Testis (tissue), 3 donors: ENCODE results near the gene NR1H3. TPM values are rescaled to one million over a fixed set of nuclear protein-coding genes. Genes with fewer than 3 reads are reported as not detected.
A peak's percentile ranks its signal among the peaks of the same experiment; 100 is the strongest.

Source experiments
- DNase-seq: peaks from one replicate; pipeline ENCODE4 v3.0.0-alpha.2; 2019
- H3K27ac ChIP-seq, 2 donors: fragments of 200-600 bp; sonication (generic); one replicate each; pipeline ENCODE4 v1.5.1; 2019
- H3K27me3 ChIP-seq: fragments of 200-600 bp; sonication (generic); one replicate; pipeline ENCODE4 v1.5.1; 2019
- H3K36me3 ChIP-seq: fragments of 200-600 bp; sonication (generic); one replicate; pipeline ENCODE4 v1.5.1; 2017; ENCODE audit warnings: low read depth; ENCODE audit errors: missing control alignments
- H3K4me1 ChIP-seq: fragments of 200-600 bp; sonication (generic); one replicate; pipeline ENCODE4 v1.5.1; 2019
- H3K4me3 ChIP-seq, 2 donors: fragments of 200-600 bp; sonication (generic); one replicate each; pipeline ENCODE4 v1.5.1; 2017 to 2019
- H3K9me3 ChIP-seq: fragments of 200-600 bp; sonication (generic); one replicate; pipeline ENCODE4 v1.5.1; 2017
- POLR2A ChIP-seq: fragments of 450-650 bp; IDR thresholded peaks from one replicate; pipeline ENCODE4 v1.6.1; 2017; ENCODE audit warnings: antibody characterized with exemption, mild to moderate bottlenecking, moderate library complexity
- WGBS, 2 donors: methylation state at CpG; one replicate each; pipeline ENCODE4 v1.1.5; 2018; 5-methylcytosine and 5-hydroxymethylcytosine counted together
- intact Hi-C: fragments of 100-400 bp; cut with DNase I; formaldehyde crosslinking; loops from one replicate; pipeline ENCODE4 v1.15.1; 2023; ENCODE audit warnings: low total_unique reads
- polyA plus RNA-seq: library from polyadenylated mRNA; stranded (reverse); fragments of 350-450 nt; fragmentation: Illumina TruSeq; extraction: RNeasy Lipid Tissue Mini Kit (QIAGEN cat#74804); gene quantifications from one replicate; pipeline ENCODE4 v1.2.3, GENCODE V29; 2014; ENCODE audit warnings: low read depth, low replicate concordance; ENCODE audit not compliant: insufficient read depth
- total RNA-seq, 2 donors: library from RNA; depleted of rRNA; stranded (reverse); fragments of >200 nt; gene quantifications; one replicate each; pipeline ENCODE4 v1.2.3, GENCODE V29; 2016
- TF ChIP-seq, protein P1 (sequence below), 3 experiments: fragments of 450-650 bp in 2 of 3; fragments of 200-600 bp in 1 of 3; sonication (generic) in 1 of 3; IDR thresholded peaks; one replicate each; pipeline ENCODE4 v1.5.1; 2016 to 2019; ENCODE audit warnings: antibody characterized with exemption in 3 of 3, mild to moderate bottlenecking in 2 of 3, moderate library complexity in 1 of 3

The NR1H3 gene
- total and polyA plus RNA-seq, 3 donors from 2014 or later, result 29.4 to 83.4 (median 38.2) TPM

DNA sequence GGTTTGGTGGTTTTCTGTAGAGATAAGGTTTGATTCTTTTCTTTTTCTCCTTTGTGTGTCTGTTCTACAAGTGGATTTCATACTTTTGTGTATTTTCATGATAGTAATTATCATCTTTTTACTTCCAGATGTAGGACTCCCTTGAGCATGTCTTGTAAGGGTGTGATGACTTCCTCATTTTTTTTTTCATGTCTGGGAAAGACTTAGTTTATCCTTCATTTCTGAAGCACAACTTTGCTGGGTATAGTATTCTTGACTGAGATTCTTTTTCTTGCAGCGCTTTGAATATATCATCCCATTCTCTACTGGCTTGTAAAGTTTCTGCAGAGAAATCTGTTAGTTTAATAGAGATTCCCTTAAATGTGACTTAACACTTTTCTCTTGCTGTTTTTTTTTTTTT lies 45.1 kb downstream of the NR1H3 start:
- TF ChIP-seq, protein P1, sequence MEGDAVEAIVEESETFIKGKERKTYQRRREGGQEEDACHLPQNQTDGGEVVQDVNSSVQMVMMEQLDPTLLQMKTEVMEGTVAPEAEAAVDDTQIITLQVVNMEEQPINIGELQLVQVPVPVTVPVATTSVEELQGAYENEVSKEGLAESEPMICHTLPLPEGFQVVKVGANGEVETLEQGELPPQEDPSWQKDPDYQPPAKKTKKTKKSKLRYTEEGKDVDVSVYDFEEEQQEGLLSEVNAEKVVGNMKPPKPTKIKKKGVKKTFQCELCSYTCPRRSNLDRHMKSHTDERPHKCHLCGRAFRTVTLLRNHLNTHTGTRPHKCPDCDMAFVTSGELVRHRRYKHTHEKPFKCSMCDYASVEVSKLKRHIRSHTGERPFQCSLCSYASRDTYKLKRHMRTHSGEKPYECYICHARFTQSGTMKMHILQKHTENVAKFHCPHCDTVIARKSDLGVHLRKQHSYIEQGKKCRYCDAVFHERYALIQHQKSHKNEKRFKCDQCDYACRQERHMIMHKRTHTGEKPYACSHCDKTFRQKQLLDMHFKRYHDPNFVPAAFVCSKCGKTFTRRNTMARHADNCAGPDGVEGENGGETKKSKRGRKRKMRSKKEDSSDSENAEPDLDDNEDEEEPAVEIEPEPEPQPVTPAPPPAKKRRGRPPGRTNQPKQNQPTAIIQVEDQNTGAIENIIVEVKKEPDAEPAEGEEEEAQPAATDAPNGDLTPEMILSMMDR (IDR thresholded peaks at IDR 0.05), result no peak
- TF ChIP-seq POLR2A, result no peak
- Histone ChIP-seq H3K36me3 (no peaks in the 10 kb centered on the region), H3K4me1 (no peaks in the 10 kb centered on the region), H3K4me3 (no peak overlapping the region), H3K27me3 (no peaks in the 10 kb centered on the region), H3K27ac (no peak overlapping the region), H3K9me3 (no peaks in the 10 kb centered on the region)
- DNase-seq, result no peak
- intact Hi-C loops, result no loop called here
- 100% methylated on average over 1 of the region's 1 CpG for WGBS, 2 donors

DNA sequence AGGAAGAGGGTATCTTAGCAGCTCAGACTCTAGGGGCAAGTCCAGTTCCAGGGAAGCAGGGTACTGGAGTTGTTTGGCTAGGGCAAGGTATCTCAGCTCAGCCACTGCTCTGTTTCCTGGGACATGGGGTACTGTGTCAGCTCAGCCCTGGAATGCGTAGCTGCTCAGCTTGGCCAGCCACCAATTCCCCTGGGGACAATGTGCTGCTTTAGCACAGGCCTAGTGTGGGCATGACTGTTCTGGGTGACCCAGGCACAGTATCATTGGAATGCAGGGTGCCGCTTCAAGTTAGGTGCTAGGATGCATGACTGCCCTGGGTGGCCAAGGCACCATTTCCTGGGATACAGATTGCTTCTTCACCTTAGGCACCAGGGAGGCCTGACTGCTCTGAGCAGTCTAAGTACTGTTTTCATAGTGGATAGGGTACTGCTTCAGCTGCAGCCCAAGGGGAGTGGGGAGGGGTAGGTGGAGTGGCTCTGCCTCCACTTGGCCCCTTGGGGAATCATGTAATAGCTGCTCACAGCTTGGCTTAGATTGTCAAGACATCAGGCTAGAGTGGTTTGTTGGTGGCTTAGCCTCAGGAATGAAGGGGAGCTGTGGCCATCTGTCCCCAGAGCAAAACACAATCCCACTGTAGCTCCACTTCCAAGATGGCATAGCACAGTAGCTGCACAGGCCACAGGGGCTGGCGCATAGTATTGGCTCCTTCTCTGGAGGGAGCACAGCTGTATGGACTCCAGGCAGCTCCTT lies 48.1 kb downstream of the NR1H3 start:
- TF ChIP-seq POLR2A, result no peak
- TF ChIP-seq, protein P1 (IDR thresholded peaks at IDR 0.05), result no peak
- H3K27me3 ChIP-seq, result no peaks in the 10 kb centered on the region
- H3K36me3 ChIP-seq, result no peaks in the 10 kb centered on the region
- no peaks in the 10 kb centered on the region for H3K4me1 ChIP-seq
- H3K9me3 ChIP-seq, result no peaks in the 10 kb centered on the region
- peak; percentile 14 for DNase-seq
- no peak overlapping the region for H3K27ac ChIP-seq
- intact Hi-C loops, result no loop called here
- no peak overlapping the region for H3K4me3 ChIP-seq
- WGBS, 2 donors, result 77 to 100% methylated on average over 1 to 3 of the region's 3 CpGs

DNA sequence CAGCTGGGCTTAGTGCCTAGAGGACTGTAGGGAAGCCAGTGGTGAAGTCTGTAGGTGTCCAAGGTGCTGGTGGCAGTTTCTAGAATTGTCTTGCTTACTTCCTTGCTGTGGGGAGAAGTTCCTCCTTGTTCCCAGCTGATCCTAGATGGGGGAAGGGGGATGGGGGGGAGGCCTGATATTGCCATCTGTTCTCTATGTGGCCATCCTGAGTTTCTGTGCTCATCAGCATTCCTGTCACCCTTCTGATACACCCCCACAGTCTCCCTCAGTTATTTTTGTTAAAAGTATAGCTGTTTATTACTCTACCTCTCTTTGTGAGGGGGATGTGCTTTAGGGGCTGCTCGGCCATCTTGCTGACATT lies 48.7 kb downstream of the NR1H3 start:
- Histone ChIP-seq H3K27ac (no peak overlapping the region), H3K4me3 (no peak overlapping the region), H3K9me3 (no peaks in the 10 kb centered on the region), H3K4me1 (no peaks in the 10 kb centered on the region), H3K27me3 (no peaks in the 10 kb centered on the region), H3K36me3 (no peaks in the 10 kb centered on the region)
- DNase-seq, result no peak
- no peak for TF ChIP-seq POLR2A
- TF ChIP-seq, protein P1 (IDR thresholded peaks at IDR 0.05), result no peak
- WGBS, 2 donors, result 93 to 100% methylated on average over 1 of the region's 1 CpG
- intact Hi-C loops, result no loop called here

DNA sequence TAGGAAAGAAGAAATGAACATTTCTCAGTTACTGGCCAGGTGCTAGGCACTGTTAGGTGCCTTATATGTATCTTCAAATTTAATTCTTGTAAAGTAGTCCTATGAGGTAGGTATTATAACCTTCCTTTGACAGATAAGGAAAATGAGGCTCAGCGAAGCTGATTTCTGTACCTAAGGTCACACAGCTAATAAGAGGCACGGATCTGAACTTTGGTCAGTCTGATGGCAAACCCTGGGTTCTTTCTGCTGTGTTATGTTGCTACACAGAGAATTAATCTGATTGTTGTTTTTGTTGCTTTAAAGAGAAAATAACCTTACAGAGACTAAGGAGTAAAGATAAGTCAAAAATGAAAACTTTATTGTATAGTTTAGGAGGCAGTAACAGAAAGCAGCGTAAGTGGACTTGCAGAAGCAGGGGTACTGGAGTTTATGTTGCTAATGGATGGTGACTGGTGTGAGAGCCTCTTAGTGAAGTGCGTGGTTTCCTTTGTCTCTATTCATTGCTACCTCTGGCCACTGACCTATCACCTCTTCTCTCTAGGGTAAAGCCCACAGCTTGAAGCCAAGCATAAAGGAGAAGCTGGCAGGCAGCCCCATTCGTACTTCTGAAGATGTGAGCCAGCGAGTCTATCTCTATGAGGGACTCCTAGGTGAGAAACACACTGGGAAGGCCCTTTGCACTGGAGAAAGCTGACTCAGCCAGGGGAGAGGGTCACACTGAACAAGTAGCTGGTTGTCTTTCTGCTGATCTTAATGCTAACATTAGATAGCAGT lies 50.4 kb downstream of the NR1H3 start:
- H3K9me3 ChIP-seq, result no peaks in the 10 kb centered on the region
- peak; percentile 2 for DNase-seq
- 91% methylated on average over 6 of the region's 6 CpGs for WGBS, 2 donors
- H3K4me3 ChIP-seq, result no peak overlapping the region
- no peak for TF ChIP-seq POLR2A
- TF ChIP-seq, protein P1 (IDR thresholded peaks at IDR 0.05), result no peak
- no peak overlapping the region for H3K27ac ChIP-seq
- no peaks in the 10 kb centered on the region for H3K4me1 ChIP-seq
- H3K27me3 ChIP-seq, result no peaks in the 10 kb centered on the region
- intact Hi-C loops, result no loop called here
- H3K36me3 ChIP-seq, result no peaks in the 10 kb centered on the region
